ENCODE data around the gene SLC9B1. TPM values are rescaled to one million over a fixed set of nuclear protein-coding genes. Genes with fewer than 3 reads are reported as not detected.

Gene SLC9B1
- total RNA-seq, 1 experiment from 2014 or later = 0.62 TPM

DNA sequence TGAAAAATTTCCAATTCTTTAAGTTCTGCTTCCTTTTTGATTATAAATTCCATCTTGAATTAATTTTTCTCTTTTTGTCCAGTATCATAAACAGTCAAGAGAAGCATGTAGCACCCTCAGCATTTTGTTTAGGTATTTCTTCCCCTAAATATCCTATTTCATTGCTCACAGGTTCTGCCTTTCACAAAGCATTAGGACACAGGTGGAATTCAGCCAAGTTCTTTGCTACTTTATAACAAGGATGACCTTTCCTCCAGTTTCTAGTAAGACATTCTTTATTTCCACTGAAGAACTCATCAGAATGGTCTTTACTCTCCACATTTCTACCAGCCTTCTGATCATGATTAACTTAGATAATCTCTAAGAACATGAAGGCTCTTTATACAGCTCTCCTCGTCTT is 7.4 kb downstream of the SLC9B1 start:
- TF ChIP-seq, protein P1, sequence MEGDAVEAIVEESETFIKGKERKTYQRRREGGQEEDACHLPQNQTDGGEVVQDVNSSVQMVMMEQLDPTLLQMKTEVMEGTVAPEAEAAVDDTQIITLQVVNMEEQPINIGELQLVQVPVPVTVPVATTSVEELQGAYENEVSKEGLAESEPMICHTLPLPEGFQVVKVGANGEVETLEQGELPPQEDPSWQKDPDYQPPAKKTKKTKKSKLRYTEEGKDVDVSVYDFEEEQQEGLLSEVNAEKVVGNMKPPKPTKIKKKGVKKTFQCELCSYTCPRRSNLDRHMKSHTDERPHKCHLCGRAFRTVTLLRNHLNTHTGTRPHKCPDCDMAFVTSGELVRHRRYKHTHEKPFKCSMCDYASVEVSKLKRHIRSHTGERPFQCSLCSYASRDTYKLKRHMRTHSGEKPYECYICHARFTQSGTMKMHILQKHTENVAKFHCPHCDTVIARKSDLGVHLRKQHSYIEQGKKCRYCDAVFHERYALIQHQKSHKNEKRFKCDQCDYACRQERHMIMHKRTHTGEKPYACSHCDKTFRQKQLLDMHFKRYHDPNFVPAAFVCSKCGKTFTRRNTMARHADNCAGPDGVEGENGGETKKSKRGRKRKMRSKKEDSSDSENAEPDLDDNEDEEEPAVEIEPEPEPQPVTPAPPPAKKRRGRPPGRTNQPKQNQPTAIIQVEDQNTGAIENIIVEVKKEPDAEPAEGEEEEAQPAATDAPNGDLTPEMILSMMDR (conservative IDR thresholded peaks at IDR 0.05; ENCODE audit: low read depth, low read length) = no peak
- no peak for TF ChIP-seq EZH2 (IDR thresholded peaks at IDR 0.05; ENCODE audit: borderline replicate concordance, low read depth, low read length, poor library complexity, severe bottlenecking)
- ChIA-PET CTCF (no interaction called here), POLR2A (ENCODE audit: low non-redundant PET) (no interaction called here)
- no TSS peak for BruUV-seq (replicated peaks)
- DNase-seq (ENCODE audit: low spot score) = no peak
- no peaks in the 10 kb centered on the region for H3K4me1 ChIP-seq (ENCODE audit: insufficient read depth, low read length, poor library complexity, severe bottlenecking)
- no peaks in the 10 kb centered on the region for H3K9me3 ChIP-seq (ENCODE audit: low read depth, low read length, poor library complexity, severe bottlenecking)
- no peak overlapping the region for H3K27ac ChIP-seq (ENCODE audit: low read depth, low read length, poor library complexity, severe bottlenecking)
- no peaks in the 10 kb centered on the region for H3K27me3 ChIP-seq (replicated peaks; ENCODE audit: insufficient read depth, low read depth, low read length, poor library complexity)
- intact Hi-C loops (cut with micrococcal nuclease; ENCODE audit: unreplicated experiment) = no loop called here
- H3K4me3 ChIP-seq (ENCODE audit: low read depth, low read length, poor library complexity, severe bottlenecking) = no peak overlapping the region
- no peaks in the 10 kb centered on the region for H3K36me3 ChIP-seq (ENCODE audit: insufficient read depth, low read length, poor library complexity, severe bottlenecking)

DNA sequence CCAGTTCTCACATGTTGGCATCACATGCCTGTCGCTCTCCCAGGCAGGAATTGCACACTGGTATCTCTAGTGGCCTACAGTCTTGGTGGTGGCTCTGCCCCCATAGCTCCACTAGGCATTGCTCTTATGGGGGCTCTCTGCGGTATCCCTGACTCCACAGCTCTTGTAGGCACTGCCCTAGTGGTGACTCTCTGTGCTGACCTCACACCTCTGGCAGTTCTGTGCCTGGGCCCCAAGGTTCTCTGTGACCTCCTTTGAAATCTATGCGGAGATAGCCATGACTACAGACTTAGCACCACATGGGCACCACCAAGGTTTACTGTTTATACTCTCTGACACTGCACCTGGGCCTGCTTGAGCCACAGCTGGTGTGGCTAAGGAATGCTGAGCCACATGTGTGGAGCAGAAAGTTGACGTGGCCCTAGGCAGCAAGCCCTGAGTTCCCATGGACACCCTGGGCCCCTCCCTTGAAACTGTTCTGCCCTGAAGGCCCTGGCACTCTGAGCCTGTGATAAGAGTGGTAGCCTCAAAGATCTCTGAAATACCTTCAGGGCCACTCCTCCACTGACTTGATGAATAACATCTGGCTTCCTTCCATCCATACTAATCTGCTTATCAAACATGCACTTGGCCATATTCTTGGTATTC is 8.0 kb downstream of the SLC9B1 start:
- intact Hi-C loops (cut with micrococcal nuclease; ENCODE audit: unreplicated experiment) = no loop called here

DNA sequence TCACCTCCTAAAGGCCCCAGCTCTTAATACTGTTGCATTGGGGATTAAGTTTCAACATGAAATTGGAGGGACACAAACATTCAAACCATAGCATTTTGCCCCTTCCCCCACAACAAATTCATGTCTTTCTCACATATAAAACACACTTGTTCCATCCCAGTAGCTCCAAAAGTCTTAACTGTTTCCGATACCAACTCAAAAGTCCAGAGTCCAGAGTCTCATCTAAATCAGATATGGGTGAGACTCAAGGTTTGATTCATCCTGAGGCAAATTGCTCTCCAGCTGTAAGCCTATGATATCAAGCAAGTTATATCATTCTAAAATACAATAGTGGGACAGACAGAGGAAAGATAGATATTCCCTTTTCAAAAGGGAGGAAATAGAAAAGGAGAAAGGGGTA is 8.7 kb downstream of the SLC9B1 start:
- Histone ChIP-seq H3K4me3 (ENCODE audit: low read depth, low read length, poor library complexity, severe bottlenecking) (no peak overlapping the region), H3K4me1 (ENCODE audit: insufficient read depth, low read length, poor library complexity, severe bottlenecking) (no peaks in the 10 kb centered on the region), H3K9me3 (ENCODE audit: low read depth, low read length, poor library complexity, severe bottlenecking) (no peaks in the 10 kb centered on the region), H3K27me3 (replicated peaks; ENCODE audit: insufficient read depth, low read depth, low read length, poor library complexity) (peaks cover under 1% of the 10 kb centered on the region), H3K27ac (ENCODE audit: low read depth, low read length, poor library complexity, severe bottlenecking) (no peak overlapping the region), H3K36me3 (ENCODE audit: insufficient read depth, low read length, poor library complexity, severe bottlenecking) (no peaks in the 10 kb centered on the region)
- ChIA-PET POLR2A (ENCODE audit: low non-redundant PET) (no interaction called here), CTCF (interaction anchor here (0.6 kb wide), 1 partner anchor 387 kb away, joined by 3 read pairs; no protein-coding TSS in a partner anchor)
- DNase-seq (ENCODE audit: low spot score) = no peak
- TF ChIP-seq, protein P1 (conservative IDR thresholded peaks at IDR 0.05; ENCODE audit: low read depth, low read length) = no peak
- no peak for TF ChIP-seq EZH2 (IDR thresholded peaks at IDR 0.05; ENCODE audit: borderline replicate concordance, low read depth, low read length, poor library complexity, severe bottlenecking)
- BruUV-seq (replicated peaks) = no TSS peak
- intact Hi-C loops (cut with micrococcal nuclease; ENCODE audit: unreplicated experiment) = no loop called here

More for the DNA sequence above, 8.0 kb downstream of the SLC9B1 start:
- Histone ChIP-seq H3K4me1 (ENCODE audit: insufficient read depth, low read length, poor library complexity, severe bottlenecking) (no peaks in the 10 kb centered on the region), H3K4me3 (ENCODE audit: low read depth, low read length, poor library complexity, severe bottlenecking) (no peak overlapping the region), H3K36me3 (ENCODE audit: insufficient read depth, low read length, poor library complexity, severe bottlenecking) (no peaks in the 10 kb centered on the region), H3K27me3 (replicated peaks; ENCODE audit: insufficient read depth, low read depth, low read length, poor library complexity) (no peaks in the 10 kb centered on the region), H3K27ac (ENCODE audit: low read depth, low read length, poor library complexity, severe bottlenecking) (no peak overlapping the region), H3K9me3 (ENCODE audit: low read depth, low read length, poor library complexity, severe bottlenecking) (no peaks in the 10 kb centered on the region)
- ChIA-PET POLR2A (ENCODE audit: low non-redundant PET) (no interaction called here), CTCF (no interaction called here)
- no TSS peak for BruUV-seq (replicated peaks)
- TF ChIP-seq EZH2 (IDR thresholded peaks at IDR 0.05; ENCODE audit: borderline replicate concordance, low read depth, low read length, poor library complexity, severe bottlenecking) = no peak
- TF ChIP-seq, protein P1 (conservative IDR thresholded peaks at IDR 0.05; ENCODE audit: low read depth, low read length) = no peak
- DNase-seq (ENCODE audit: low spot score) = no peak

Measured in A673 (cell line).